Stimulated activated CD4-positive, alpha-beta T cell treated with anti-CD3 and anti-CD28 coated beads, Interleukin-15, amount 100 ng/mL, for 24 hours (primary cell): ENCODE data around the gene TNPO3.
"Not testable (repeated sequence)": the region's sequence is repeated elsewhere in the genome, so short reads cannot be mapped to it uniquely, and the experiment has no call there.

Experiments used
- DNase-seq: peaks from one replicate; pipeline ENCODE4 v3.0.0-alpha.2; 2020

Gene TNPO3

DNA sequence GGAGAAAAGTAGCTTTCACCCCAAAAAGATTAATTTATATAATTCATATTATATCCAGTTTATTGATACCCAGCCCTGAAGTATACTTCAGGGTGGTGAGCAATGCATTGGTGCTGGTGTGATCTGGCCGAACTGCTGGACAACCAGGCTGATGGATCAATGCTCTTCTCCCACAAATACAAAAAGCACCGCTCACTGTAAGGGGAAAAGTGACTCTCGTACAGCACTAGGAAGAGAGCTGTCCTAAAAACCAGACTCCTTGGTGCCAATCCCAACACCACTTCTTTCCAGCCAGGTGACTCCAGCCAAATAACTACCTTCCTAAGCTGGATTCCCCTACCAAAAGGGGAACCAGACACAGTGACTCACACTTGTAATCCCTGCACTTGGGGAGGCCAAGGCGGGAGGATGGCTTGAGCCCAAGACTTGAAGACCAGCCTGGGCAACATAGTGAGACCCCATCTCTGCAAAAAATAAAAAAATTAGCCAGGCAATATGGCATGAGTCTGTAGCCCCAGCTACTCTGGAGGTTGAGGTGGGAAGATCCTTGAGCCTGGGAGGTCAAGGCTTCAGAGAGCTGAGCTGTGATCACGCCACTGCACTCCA lies 13.1 kb upstream of the TNPO3 start:
- DNase-seq, result no peak

GRCh38 chr7:129067132-129067561 lies 12.2 kb upstream of the TNPO3 start:
- not testable (repeated sequence) for DNase-seq

DNA sequence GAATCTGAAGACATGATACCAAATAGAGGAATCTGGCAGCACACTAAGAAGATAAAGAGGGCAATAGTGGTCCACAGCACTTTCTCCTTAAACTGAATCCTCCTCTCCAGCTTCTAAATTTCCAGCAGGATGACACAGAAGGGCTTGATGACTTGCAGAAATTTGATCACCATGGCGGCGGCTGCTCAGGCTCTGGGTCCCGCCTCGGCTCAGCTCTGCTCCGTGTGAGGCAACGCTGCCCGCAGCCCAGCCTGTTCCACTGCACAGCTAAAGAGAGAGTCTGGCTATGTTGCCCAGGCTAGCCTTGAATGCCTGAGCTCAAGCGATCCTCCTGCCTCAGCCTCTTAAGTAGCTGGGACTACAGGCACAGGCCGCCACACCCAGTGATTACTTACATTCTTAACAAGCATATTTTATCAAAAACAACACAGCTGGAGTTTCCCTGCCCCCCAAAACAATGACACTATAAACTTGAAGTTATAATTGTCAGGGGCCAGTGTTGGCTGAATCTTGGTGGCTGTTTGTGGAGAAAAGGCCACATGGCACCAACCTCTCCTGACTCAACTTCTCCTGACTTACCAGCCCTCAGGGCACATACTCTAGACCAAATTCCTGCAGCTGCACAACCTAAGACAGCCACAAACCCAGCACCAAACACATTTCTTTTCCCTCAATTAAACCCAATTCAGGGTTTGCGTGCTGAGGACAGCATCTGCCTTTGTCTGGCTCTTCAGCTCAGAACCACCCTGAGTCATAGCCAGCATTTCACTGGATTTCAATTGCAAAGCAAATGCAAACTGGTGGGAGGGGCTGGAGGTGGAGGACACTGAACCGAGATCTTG lies 11.6 kb upstream of the TNPO3 start:
- no peak for DNase-seq

- no peak for DNase-seq
These were observed 1.1 kb upstream of the TNPO3 start for GRCh38 chr7:129055861-129056464.

- DNase-seq, result no peak
These were observed 444 bp upstream of the TNPO3 start for GRCh38 chr7:129055294-129055816.

DNA sequence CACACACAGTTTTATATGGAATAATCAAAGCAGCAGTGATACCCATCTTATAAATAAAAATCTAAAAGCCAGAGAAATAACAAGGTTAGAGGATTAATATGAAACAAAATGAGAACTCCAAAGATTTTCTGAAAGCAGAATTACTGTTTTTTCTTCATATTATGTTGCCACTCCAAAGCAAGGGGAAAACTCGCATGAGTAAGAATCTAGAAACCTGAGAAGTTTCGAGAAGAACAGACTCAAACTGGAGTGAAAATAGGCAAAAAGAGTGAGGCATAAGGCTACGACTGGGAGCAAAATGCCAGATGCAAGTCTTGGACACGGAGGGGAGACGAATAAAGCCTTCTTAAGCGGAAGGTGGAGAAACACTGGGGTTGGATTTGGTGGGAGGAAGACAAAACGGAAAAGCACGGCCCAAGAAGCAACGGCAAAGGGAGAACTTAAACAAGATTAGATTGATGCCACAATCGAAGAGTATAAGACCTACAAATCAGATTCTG lies 923 bp downstream of the TNPO3 start:
- DNase-seq, result no peak

DNA sequence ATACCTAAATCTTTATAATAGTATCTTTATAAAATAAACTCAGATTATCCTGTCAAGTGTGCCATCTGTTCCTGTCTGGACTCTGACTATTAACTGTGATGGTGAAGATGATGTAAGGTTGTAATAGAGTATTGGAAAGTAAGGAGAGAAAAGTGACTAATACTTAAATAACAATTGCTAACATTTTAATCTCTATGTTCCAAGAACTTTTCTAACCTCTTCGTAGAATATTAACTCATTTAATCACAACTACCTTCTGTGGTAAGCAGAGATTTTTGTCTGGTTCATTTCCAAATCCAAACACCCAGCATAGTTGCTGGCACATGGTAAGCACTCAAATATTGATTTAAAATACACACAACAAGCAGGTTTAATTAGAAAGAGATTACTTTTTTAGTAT lies 2.5 kb downstream of the TNPO3 start:
- no peak for DNase-seq

GRCh38 chr7:129051459-129051858 lies 3.5 kb downstream of the TNPO3 start:
- DNase-seq, result not testable (repeated sequence)

DNA sequence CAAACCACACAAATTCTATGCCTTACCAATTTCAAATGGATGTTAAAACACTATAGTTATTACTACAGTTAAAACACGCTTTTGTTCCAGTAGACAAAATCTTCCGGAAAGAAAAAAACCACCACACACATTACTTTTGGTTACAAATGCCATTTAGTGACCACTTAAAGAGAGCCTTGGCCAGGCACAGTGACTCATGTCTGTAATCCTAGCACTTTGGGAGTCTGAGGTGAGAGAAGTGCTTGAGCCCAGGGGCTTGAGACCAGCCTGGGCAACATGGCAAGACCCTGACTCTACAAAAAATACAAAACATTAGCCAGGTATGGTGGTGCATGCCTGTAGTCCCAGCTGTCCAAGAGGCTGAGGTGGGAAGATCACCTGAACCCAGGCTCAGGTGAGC lies 7.2 kb downstream of the TNPO3 start:
- DNase-seq, result no peak

- DNase-seq, result no peak
These were observed 9.2 kb downstream of the TNPO3 start for GRCh38 chr7:129045682-129046081.

GRCh38 chr7:129043012-129043411 lies 11.9 kb downstream of the TNPO3 start:
- DNase-seq, result no peak

- no peak for DNase-seq
These were observed 13.5 kb downstream of the TNPO3 start for GRCh38 chr7:129041142-129042085.

DNA sequence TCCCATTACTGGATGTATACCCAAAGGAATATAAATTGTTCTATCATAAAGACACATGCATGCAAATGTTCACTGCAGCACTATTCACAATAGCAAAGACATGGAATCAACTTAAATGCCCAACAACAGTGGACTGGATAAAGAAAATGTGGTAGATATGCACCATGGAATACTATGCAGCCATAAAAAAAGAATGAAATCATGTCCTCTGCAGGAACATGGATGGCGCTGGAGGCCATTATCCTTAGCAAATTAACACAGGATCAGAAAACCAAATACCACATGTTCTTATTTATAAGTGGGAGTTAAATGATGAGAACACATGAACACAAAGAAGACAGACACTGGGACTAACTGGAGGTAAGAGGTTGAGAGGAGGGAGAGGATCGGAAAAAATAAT lies 16.4 kb downstream of the TNPO3 start:
- DNase-seq, result not testable (repeated sequence)

GRCh38 chr7:129037585-129037984 lies 17.3 kb downstream of the TNPO3 start:
- no peak for DNase-seq

GRCh38 chr7:129032017-129032416 lies 22.9 kb downstream of the TNPO3 start:
- DNase-seq, result no peak

- no peak for DNase-seq
These were observed 24.5 kb downstream of the TNPO3 start for GRCh38 chr7:129030440-129030839.

DNA sequence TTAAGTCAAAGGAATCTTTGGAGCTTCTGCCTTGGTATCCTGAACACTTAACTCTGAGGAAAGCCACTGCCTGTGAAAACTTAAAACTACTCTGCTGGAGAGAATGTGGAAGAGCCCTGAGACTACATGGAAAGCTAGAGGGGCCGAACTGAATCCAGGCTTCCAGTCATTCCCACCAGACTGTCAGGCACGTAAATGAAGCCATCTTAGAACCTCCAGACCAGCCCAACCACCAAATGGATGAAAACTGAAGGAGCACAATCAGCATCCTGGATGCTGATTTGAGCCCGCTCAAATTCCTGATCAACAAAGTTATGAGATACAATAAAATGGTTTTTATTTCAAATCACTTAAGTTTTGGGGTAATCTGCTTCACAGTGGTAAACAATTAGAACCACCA lies 30.8 kb downstream of the TNPO3 start:
- no peak for DNase-seq

DNA sequence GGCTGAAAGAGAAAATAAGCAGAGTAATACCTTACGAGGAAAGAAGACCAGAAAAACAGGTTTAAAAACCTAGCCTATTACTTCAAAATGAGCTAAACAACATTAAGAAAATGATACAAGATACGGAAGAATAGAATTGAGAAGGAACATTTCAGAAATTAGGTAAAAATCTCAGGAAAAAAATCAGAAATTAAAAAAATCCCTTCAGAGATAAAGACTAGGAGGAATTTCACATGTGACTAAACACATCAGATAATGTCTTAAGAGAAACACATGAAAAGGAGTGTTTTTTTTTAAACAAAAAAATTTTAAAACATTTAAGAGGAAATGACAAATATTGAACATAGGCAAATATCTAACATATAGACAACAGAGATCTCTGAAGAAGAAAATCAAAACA lies 33.3 kb downstream of the TNPO3 start:
- DNase-seq, result no peak

DNA sequence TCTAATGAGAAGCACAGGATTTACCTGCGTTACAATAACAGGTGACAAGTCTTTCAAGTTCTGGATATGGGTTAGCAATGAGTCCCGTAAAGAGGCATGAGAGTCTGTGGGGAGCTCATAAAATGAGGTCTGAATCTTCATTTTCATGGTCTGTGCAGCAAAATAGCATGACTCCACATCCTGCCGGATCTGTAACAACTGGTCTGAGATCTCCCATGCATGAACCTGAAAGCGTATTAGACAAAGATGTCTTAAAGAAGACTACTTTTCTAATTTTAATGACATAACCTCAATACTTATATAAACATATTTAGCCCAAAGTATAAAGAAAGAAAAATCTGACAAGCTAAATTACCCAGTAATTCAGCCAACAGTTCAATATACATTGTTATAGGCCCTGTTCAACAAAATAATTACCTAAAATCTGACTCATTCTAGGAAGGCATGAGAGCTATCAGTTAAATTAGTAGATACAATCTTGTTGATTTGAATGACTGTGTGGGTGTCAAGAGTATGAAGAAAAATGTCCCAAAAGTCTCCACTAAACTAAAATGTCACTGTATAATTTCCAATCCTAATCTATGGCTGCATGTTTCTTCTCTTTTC lies 36.9 kb downstream of the TNPO3 start:
- DNase-seq, result no peak

DNA sequence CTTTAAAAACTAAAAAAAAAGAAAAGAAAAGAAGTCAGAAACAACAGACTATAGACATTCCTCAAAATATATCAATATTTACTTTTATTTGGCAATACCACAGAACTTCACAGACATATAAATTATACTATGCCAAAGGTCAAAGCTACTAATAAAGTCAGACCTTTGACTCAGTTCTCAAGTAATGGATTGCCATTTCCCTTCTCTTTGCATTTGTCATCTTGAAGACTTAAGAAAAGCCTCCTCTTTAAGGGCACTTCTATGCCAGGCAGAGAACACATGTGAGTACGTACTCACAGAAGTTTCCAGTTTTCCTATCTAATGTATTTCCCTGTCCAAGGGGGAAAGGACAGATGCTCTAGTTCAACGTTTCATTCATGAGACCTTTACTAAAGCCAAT lies 37.6 kb downstream of the TNPO3 start:
- DNase-seq, result no peak

DNA sequence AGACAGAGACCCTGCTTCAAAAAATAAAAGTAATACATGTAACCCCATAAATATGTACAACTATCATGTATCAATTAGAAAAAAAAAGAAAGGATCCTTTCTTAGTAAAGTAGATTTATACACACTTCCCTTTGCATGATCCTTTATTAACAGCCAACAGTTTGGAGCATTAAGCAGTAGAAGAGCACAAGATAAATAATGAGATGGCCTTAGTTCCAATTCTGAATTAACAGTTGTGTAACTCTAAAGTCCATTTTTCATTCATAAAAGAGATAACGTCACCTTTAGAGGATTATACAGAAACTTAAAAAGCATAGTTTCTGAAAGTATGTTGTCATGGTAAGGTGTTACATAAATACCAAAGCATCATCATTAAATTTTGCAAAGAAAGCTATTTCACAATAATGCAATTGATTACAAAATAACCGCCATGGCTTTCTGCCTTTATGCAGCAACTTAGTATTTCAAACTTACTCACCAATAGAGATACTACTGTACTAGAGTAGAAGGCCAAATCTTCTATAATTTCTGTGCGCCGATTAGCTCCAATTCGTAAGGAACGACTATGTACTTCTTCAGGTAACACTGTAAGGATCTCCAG lies 40.3 kb downstream of the TNPO3 start:
- DNase-seq, result no peak
